SK-N-SH (cell line): ENCODE data around the gene SMARCD3. TPM values are rescaled to one million over a fixed set of nuclear protein-coding genes. Genes with fewer than 3 reads are reported as not detected.

Source experiments
- CTCF ChIA-PET: fragments of 300-600, 350-600 bp; formaldehyde crosslinking; extraction: SDS; loops from one replicate; lab custom pipeline; 2021; lab: Yijun Ruan, JAX
- POLR2A ChIA-PET: fragments of 350-600 bp; sonication (Branson Sonifier 250); formaldehyde crosslinking; extraction: SDS; loops from one replicate; lab custom pipeline; 2020; ENCODE audit warnings: antibody characterized with exemption, inconsistent platforms; lab: Yijun Ruan, JAX
- DNase-seq: peaks from one replicate; pipeline ENCODE4 v3.0.0; 2012
- H2AFZ ChIP-seq: fragments of 200-600 bp; sonication (generic); 2 replicates; pipeline ENCODE4 v1.8.1; 2016; ENCODE audit warnings: antibody characterized with exemption, mild to moderate bottlenecking, low read depth
- H3F3A ChIP-seq: fragments of 200-600 bp; sonication (generic); replicated peaks from 2 replicates; pipeline ENCODE3; 2016; ENCODE audit warnings: antibody characterized with exemption, mild to moderate bottlenecking; ENCODE audit not compliant: insufficient read depth
- H3K27ac ChIP-seq, 2 experiments: fragments of 200-500 bp in 1 of 2; fragments of 200-600 bp in 1 of 2; sonication (Bioruptor generic) in 1 of 2; sonication (generic), shearing (Covaris generic) in 1 of 2; 2 replicates each; pipeline versions ENCODE4 v1.5.1 to v1.6.1; 2014 to 2016; ENCODE audit warnings: low read depth in 2 of 2, inconsistent platforms in 1 of 2, low read length in 1 of 2, mild to moderate bottlenecking in 1 of 2, mixed read lengths in 1 of 2
- H3K27me3 ChIP-seq: fragments of 200-600 bp; sonication (generic), shearing (Covaris generic); 2 replicates; pipeline ENCODE4 v1.6.1; 2016; ENCODE audit warnings: mixed run types; ENCODE audit not compliant: insufficient read depth
- H3K36me3 ChIP-seq, 2 experiments: fragments of 200-500 bp in 1 of 2; fragments of 200-600 bp in 1 of 2; sonication (Bioruptor generic) in 1 of 2; sonication (generic) in 1 of 2; replicated peaks in 1 of 2; 2 replicates each; pipeline versions ENCODE3 to v1.5.1; 2014 to 2016; ENCODE audit warnings: low read length in 1 of 2, mild to moderate bottlenecking in 1 of 2; ENCODE audit not compliant: insufficient read depth in 2 of 2, control insufficient read depth in 1 of 2
- H3K4me1 ChIP-seq, 2 experiments: fragments of 200-500 bp in 1 of 2; fragments of 200-600 bp in 1 of 2; sonication (Bioruptor generic) in 1 of 2; sonication (generic), shearing (Covaris generic) in 1 of 2; 2 replicates each; pipeline versions ENCODE4 v1.5.1 to v1.6.1; 2014 to 2016; ENCODE audit warnings: low read depth in 1 of 2, low read length in 1 of 2, mixed run types in 1 of 2; ENCODE audit not compliant: insufficient read depth in 2 of 2, control insufficient read depth in 1 of 2
- H3K4me2 ChIP-seq: fragments of 200-600 bp; sonication (generic), shearing (Covaris generic); 2 replicates; pipeline ENCODE4 v1.6.1; 2017; ENCODE audit warnings: mixed run types
- H3K4me3 ChIP-seq, 2 experiments: fragments of 200-500 bp in 1 of 2; fragments of 200-600 bp in 1 of 2; sonication (Bioruptor generic) in 1 of 2; sonication (generic), shearing (Covaris generic) in 1 of 2; 2 replicates each; pipeline versions ENCODE4 v1.5.1 to v1.8.1; 2014 to 2016; ENCODE audit warnings: low read depth in 2 of 2, inconsistent platforms in 1 of 2, low read length in 1 of 2, mild to moderate bottlenecking in 1 of 2, mixed read lengths in 1 of 2, moderate library complexity in 1 of 2
- H3K79me2 ChIP-seq: fragments of 200-600 bp; sonication (generic); 2 replicates; pipeline ENCODE4 v1.8.1; 2017; ENCODE audit warnings: mild to moderate bottlenecking; ENCODE audit not compliant: insufficient read depth
- H3K9ac ChIP-seq: fragments of 200-600 bp; sonication (generic); 2 replicates; pipeline ENCODE4 v1.6.1; 2017; ENCODE audit warnings: mixed run types
- H3K9me2 ChIP-seq: fragments of 200-600 bp; sonication (generic); 2 replicates; pipeline ENCODE4 v1.6.1; 2017; ENCODE audit warnings: mixed run types
- H3K9me3 ChIP-seq: fragments of 200-600 bp; sonication (generic); 2 replicates; pipeline ENCODE4 v1.6.1; 2017; ENCODE audit warnings: mixed run types, mild to moderate bottlenecking, moderate library complexity
- H4K20me1 ChIP-seq: fragments of 200-600 bp; sonication (generic); 2 replicates; pipeline ENCODE4 v1.6.1; 2017; ENCODE audit warnings: mild to moderate bottlenecking, mixed run types; ENCODE audit not compliant: insufficient read depth
- EZH2phosphoT487 ChIP-seq: fragments of 200-600 bp; sonication (generic); IDR thresholded peaks from 2 replicates; pipeline ENCODE4 v1.6.1; 2017; ENCODE audit warnings: low read depth, mixed run types, mild to moderate bottlenecking, antibody characterized with exemption, moderate library complexity, borderline replicate concordance
- FOSL2 ChIP-seq: IDR thresholded peaks from 2 replicates; pipeline ENCODE4 v1.4.0; 2012; ENCODE audit warnings: low read depth, mild to moderate bottlenecking, moderate library complexity, borderline replicate concordance
- FOXJ3 ChIP-seq: sonication (generic); formaldehyde crosslinking; IDR thresholded peaks from 2 replicates; pipeline ENCODE4 v1.5.1; 2020; ENCODE audit warnings: mild to moderate bottlenecking, missing genetic modification reagents
- GABPA ChIP-seq: IDR thresholded peaks from 2 replicates; pipeline ENCODE4 v1.4.0; 2012; ENCODE audit warnings: low read depth, mild to moderate bottlenecking
- IRF3 ChIP-seq: fragments of 150-350 bp; IDR thresholded peaks from 2 replicates; pipeline ENCODE4 v1.6.1; 2016; ENCODE audit warnings: mild to moderate bottlenecking, low read depth, low read length
- JUND ChIP-seq: IDR thresholded peaks from 2 replicates; pipeline ENCODE4 v1.4.0; 2012
- MXI1 ChIP-seq: IDR thresholded peaks from 2 replicates; pipeline ENCODE4 v1.6.1; 2012; ENCODE audit warnings: mild to moderate bottlenecking, low read depth, low read length, improper control_type of control experiment
- PBX3 ChIP-seq: IDR thresholded peaks from 2 replicates; pipeline ENCODE4; 2012
- POLR2AphosphoS5 ChIP-seq: IDR thresholded peaks from 2 replicates; pipeline ENCODE4 v1.6.1; 2012; ENCODE audit warnings: low read depth, low read length
- RAD21 ChIP-seq: IDR thresholded peaks from 2 replicates; pipeline ENCODE4 v1.6.1; 2012; ENCODE audit warnings: mild to moderate bottlenecking, low read length
- RFX5 ChIP-seq: IDR thresholded peaks from 2 replicates; pipeline ENCODE4 v1.6.1; 2012; ENCODE audit warnings: mild to moderate bottlenecking, improper control_type of control experiment, low read length
- SIN3A ChIP-seq: IDR thresholded peaks from 2 replicates; pipeline ENCODE4 v1.6.1; 2012; ENCODE audit warnings: low read depth, mild to moderate bottlenecking, low read length, moderate library complexity, borderline replicate concordance
- TCF12 ChIP-seq: IDR thresholded peaks from 2 replicates; pipeline ENCODE4 v1.4.0; 2012
- YY1 ChIP-seq: IDR thresholded peaks from 2 replicates; pipeline ENCODE4 v1.4.0; 2012; ENCODE audit warnings: low read depth, mild to moderate bottlenecking
- WGBS: methylation state at CpG from one replicate; pipeline ENCODE4 v1.1.6; 2017; ENCODE audit warnings: low lambda C conversion rate; 5-methylcytosine and 5-hydroxymethylcytosine counted together
- polyA plus RNA-seq, 3 experiments: library from polyadenylated mRNA; depleted of rRNA; stranded (reverse); fragments of >200 nt; gene quantifications; 2 replicates each; pipeline ENCODE4 v1.2.3, GENCODE V29; 2012
- TF ChIP-seq, protein P1 (sequence below): IDR thresholded peaks from 2 replicates; pipeline ENCODE4 v1.4.0; 2012; ENCODE audit warnings: low read depth
- TF ChIP-seq, protein P2 (sequence below): IDR thresholded peaks from 2 replicates; pipeline ENCODE4 v1.6.1; 2012; ENCODE audit warnings: mild to moderate bottlenecking, low read depth, low read length, moderate library complexity
- TF ChIP-seq, protein P3 (sequence below): IDR thresholded peaks from 2 replicates; pipeline ENCODE4 v1.4.0; 2012; ENCODE audit warnings: low read depth, borderline replicate concordance
- TF ChIP-seq, protein P4 (sequence below): fragments of 200-600 bp; sonication (generic); IDR thresholded peaks from 2 replicates; pipeline ENCODE4 v1.6.1; 2017; ENCODE audit warnings: antibody characterized with exemption, mild to moderate bottlenecking, moderate library complexity

Gene SMARCD3
- polyA plus RNA-seq, 1 of the 3 experiments (the other 2 are of a cell fraction) = 62.8 TPM

- no peaks in the 10 kb centered on the region for H3F3A ChIP-seq
- no peak overlapping the region for H3K9ac ChIP-seq
- peaks cover 0 to 12% of the 10 kb centered on the region in 2 experiments; a peak in 1 of 4 replicates for H3K4me1 ChIP-seq
- ChIA-PET CTCF (interaction anchor here (1.0 to 3.1 kb wide), 2 partner anchors 24 to 28 kb away, joined by 3 to 9 read pairs; no protein-coding TSS in a partner anchor), POLR2A (no interaction called here)
- H3K27me3 ChIP-seq = peaks cover 9% of the 10 kb centered on the region; the same call in 1 of the 2 replicates
- no peaks in the 10 kb centered on the region for H4K20me1 ChIP-seq
- TF ChIP-seq EZH2phosphoT487 = no peak
- no peak overlapping the region for H2AFZ ChIP-seq
- no peak for DNase-seq
- 93% methylated on average over 12 of the region's 12 CpGs for WGBS
- no peaks in the 10 kb centered on the region for H3K9me2 ChIP-seq
- H3K9me3 ChIP-seq = no peaks in the 10 kb centered on the region
- no peak overlapping the region for H3K27ac ChIP-seq
- no peaks in the 10 kb centered on the region for H3K36me3 ChIP-seq
- H3K4me2 ChIP-seq = no peak overlapping the region
- no peak overlapping the region for H3K4me3 ChIP-seq
- H3K79me2 ChIP-seq = no peaks in the 10 kb centered on the region
Observed at GRCh38 chr7:151278949-151279348, 30.5 kb upstream of the SMARCD3 start.

DNA sequence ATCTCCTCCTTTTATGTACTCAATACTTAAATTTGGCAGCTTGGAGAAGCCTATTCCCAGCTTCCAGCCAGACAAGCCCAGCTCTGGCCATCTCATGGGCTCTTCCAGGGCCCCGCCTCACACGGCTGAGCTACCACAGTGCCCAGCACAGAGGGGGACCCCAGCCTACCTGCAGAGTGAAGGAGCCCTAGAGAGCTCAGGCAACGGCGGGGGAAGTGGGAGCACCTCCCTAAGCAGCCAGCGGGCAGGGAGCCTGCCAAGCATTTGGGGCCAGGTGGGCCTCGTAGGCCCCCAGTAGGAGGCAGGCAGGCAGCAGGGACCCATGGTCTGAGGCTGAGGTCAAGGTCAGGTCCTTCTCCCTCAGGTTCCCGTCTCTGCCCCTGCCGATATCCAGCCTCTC lies 29.1 kb upstream of the SMARCD3 start:
- no peaks in the 10 kb centered on the region for H3K79me2 ChIP-seq
- WGBS = 93% methylated on average over 8 of the region's 8 CpGs
- no peaks in the 10 kb centered on the region for H3F3A ChIP-seq
- no peaks in the 10 kb centered on the region for H3K27me3 ChIP-seq
- peaks cover 0 to 12% of the 10 kb centered on the region in 2 experiments; a peak in 1 of 4 replicates for H3K4me1 ChIP-seq
- ChIA-PET CTCF (interaction anchor here (1.0 to 3.1 kb wide), 11 partner anchors 16 to 154 kb away, joined by 3 to 13 read pairs (median 4); no protein-coding TSS in a partner anchor), POLR2A (interaction anchor here (1.1 to 1.6 kb wide), 2 partner anchors 16 to 26 kb away, joined by 6 to 8 read pairs; no protein-coding TSS in a partner anchor)
- no peaks in the 10 kb centered on the region for H3K36me3 ChIP-seq
- H3K9me2 ChIP-seq = no peaks in the 10 kb centered on the region
- no peaks in the 10 kb centered on the region for H3K9me3 ChIP-seq
- no peaks in the 10 kb centered on the region for H4K20me1 ChIP-seq
- H3K27ac ChIP-seq = no peak overlapping the region
- H3K4me2 ChIP-seq = peak overlapping the region; percentile 75
- DNase-seq = no peak
- peak overlapping the region; percentile 88; the same call in 1 of the 2 replicates for H2AFZ ChIP-seq
- H3K4me3 ChIP-seq = no peak overlapping the region
- H3K9ac ChIP-seq = no peak overlapping the region
- TF ChIP-seq, protein P1, sequence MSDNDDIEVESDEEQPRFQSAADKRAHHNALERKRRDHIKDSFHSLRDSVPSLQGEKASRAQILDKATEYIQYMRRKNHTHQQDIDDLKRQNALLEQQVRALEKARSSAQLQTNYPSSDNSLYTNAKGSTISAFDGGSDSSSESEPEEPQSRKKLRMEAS = no peak
- TF ChIP-seq FOXJ3 = no peak
- TF ChIP-seq JUND = no peak
- TF ChIP-seq PBX3 = no peak
- TF ChIP-seq MXI1 = no peak
- TF ChIP-seq, protein P2, sequence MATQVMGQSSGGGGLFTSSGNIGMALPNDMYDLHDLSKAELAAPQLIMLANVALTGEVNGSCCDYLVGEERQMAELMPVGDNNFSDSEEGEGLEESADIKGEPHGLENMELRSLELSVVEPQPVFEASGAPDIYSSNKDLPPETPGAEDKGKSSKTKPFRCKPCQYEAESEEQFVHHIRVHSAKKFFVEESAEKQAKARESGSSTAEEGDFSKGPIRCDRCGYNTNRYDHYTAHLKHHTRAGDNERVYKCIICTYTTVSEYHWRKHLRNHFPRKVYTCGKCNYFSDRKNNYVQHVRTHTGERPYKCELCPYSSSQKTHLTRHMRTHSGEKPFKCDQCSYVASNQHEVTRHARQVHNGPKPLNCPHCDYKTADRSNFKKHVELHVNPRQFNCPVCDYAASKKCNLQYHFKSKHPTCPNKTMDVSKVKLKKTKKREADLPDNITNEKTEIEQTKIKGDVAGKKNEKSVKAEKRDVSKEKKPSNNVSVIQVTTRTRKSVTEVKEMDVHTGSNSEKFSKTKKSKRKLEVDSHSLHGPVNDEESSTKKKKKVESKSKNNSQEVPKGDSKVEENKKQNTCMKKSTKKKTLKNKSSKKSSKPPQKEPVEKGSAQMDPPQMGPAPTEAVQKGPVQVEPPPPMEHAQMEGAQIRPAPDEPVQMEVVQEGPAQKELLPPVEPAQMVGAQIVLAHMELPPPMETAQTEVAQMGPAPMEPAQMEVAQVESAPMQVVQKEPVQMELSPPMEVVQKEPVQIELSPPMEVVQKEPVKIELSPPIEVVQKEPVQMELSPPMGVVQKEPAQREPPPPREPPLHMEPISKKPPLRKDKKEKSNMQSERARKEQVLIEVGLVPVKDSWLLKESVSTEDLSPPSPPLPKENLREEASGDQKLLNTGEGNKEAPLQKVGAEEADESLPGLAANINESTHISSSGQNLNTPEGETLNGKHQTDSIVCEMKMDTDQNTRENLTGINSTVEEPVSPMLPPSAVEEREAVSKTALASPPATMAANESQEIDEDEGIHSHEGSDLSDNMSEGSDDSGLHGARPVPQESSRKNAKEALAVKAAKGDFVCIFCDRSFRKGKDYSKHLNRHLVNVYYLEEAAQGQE = no peak
- no peak for TF ChIP-seq IRF3
- TF ChIP-seq SIN3A = no peak
- TF ChIP-seq, protein P3, sequence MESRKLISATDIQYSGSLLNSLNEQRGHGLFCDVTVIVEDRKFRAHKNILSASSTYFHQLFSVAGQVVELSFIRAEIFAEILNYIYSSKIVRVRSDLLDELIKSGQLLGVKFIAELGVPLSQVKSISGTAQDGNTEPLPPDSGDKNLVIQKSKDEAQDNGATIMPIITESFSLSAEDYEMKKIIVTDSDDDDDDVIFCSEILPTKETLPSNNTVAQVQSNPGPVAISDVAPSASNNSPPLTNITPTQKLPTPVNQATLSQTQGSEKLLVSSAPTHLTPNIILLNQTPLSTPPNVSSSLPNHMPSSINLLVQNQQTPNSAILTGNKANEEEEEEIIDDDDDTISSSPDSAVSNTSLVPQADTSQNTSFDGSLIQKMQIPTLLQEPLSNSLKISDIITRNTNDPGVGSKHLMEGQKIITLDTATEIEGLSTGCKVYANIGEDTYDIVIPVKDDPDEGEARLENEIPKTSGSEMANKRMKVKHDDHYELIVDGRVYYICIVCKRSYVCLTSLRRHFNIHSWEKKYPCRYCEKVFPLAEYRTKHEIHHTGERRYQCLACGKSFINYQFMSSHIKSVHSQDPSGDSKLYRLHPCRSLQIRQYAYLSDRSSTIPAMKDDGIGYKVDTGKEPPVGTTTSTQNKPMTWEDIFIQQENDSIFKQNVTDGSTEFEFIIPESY = no peak
- TF ChIP-seq RFX5 = no peak
- no peak for TF ChIP-seq RAD21
- no peak for TF ChIP-seq POLR2AphosphoS5
- TF ChIP-seq TCF12 = no peak
- TF ChIP-seq FOSL2 = no peak
- TF ChIP-seq YY1 = no peak
- no peak for TF ChIP-seq GABPA
- TF ChIP-seq, protein P4, sequence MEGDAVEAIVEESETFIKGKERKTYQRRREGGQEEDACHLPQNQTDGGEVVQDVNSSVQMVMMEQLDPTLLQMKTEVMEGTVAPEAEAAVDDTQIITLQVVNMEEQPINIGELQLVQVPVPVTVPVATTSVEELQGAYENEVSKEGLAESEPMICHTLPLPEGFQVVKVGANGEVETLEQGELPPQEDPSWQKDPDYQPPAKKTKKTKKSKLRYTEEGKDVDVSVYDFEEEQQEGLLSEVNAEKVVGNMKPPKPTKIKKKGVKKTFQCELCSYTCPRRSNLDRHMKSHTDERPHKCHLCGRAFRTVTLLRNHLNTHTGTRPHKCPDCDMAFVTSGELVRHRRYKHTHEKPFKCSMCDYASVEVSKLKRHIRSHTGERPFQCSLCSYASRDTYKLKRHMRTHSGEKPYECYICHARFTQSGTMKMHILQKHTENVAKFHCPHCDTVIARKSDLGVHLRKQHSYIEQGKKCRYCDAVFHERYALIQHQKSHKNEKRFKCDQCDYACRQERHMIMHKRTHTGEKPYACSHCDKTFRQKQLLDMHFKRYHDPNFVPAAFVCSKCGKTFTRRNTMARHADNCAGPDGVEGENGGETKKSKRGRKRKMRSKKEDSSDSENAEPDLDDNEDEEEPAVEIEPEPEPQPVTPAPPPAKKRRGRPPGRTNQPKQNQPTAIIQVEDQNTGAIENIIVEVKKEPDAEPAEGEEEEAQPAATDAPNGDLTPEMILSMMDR = no peak
